22Rv1 (cell line): ENCODE data around the gene TRIOBP.

Source experiments
- CTCF ChIP-seq: fragments of 450-650 bp; IDR thresholded peaks from 2 replicates; pipeline ENCODE4 v1.5.1; 2017; ENCODE audit warnings: mild to moderate bottlenecking
- ZFX ChIP-seq: fragments of 450-650 bp; IDR thresholded peaks from 2 replicates; pipeline ENCODE4 v1.6.1; 2017; ENCODE audit warnings: antibody characterized with exemption, borderline replicate concordance

DNA sequence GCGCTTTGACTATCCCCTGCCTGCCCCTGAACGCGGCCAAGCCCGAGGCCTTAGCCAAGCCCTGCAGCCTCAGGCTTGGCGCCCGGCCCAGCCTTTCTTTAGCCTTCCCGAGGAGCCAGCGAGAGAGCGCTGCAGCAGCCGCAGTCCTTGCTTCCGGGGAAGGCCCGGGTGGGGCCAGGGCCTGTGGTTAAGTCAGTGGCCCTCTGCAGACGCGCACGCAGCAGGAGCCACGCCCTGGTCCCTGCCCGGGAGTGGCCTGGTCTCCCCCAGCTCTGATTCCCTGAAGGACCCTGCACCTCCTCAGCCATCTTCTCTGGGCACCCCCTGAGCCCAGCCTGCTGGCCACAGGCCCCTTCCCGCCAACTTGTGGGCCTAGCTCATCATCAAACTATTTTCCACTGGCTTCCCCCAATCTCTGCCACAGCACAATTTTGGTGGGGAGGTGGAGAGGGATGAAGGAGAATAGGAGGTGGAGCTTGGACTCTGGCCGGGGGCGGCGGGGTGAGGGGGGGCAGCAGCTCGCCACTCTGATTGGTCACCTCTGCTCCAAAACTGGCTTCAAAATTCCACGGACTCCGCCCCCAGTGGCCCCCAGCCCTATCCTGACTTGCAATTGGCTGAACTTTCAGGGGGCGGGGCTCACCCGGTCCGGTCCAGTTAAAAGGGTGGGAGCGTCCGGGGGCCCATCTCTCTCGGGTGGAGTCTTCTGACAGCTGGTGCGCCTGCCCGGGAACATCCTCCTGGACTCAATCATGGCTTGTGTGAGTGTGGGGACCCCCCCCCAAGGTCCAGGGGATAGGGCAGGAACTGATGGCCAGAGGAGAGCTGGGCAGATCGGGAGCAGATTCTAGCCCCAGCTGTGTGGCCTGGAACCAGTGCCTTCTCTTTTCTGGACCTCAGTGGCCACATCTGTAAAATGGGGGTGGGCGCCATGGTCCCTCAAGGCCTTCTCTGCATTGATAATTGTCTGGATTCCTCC is 21.6 kb upstream of the TRIOBP start, which contains the start of gene LGALS1:
- peak; percentile 29 for TF ChIP-seq CTCF
- no peak for TF ChIP-seq ZFX
